Activated T-helper 2 cell treated with anti-CD3 and anti-CD28 coated beads, Interferon-gamma antibody, Interleukin-2, Interleukin-4, amounts not matched to agents 10 μg/mL and 5 μg/mL and 100 μg/mL, durations not matched to agents 14 hours and 24 hours and 36 hours (primary cell): ENCODE results near the gene KIT. TPM values are rescaled to one million over a fixed set of nuclear protein-coding genes. Genes with fewer than 3 reads are reported as not detected.
"Not testable (repeated sequence)": the region's sequence is repeated elsewhere in the genome, so short reads cannot be mapped to it uniquely, and the experiment has no call there.

ENCODE experiments used
- DNase-seq: peaks from one replicate; pipeline ENCODE4 v3.0.0; 2021; ENCODE audit warnings: low spot score
- H3K27ac Mint-ChIP-seq: one replicate; pipeline ENCODE4 v1.8.0; 2021; ENCODE audit warnings: mixed read lengths
- H3K27me3 Mint-ChIP-seq: one replicate; pipeline ENCODE4 v1.8.0; 2021; ENCODE audit warnings: low read depth, mixed read lengths
- H3K36me3 Mint-ChIP-seq: one replicate; pipeline ENCODE4 v1.8.0; 2021; ENCODE audit warnings: low read depth, mixed read lengths
- H3K4me1 Mint-ChIP-seq: one replicate; pipeline ENCODE4 v1.8.0; 2021; ENCODE audit warnings: low read depth, mixed read lengths
- H3K4me3 Mint-ChIP-seq: one replicate; pipeline ENCODE4 v1.8.0; 2021; ENCODE audit warnings: low read depth, mild to moderate bottlenecking, moderate library complexity, mixed read lengths
- H3K9me3 Mint-ChIP-seq: one replicate; pipeline ENCODE4 v1.8.0; 2021; ENCODE audit warnings: mixed read lengths
- intact Hi-C: fragments of 100-400 bp; cut with micrococcal nuclease; formaldehyde crosslinking; loops from one replicate; pipeline ENCODE4 v1.15.1; 2023
- total RNA-seq: library from RNA; stranded (reverse); gene quantifications from 2 replicates; pipeline ENCODE4 v1.2.3, GENCODE V29; 2022

KIT gene
- total RNA-seq: 0.28 and 0.55 TPM in 2 replicates

DNA sequence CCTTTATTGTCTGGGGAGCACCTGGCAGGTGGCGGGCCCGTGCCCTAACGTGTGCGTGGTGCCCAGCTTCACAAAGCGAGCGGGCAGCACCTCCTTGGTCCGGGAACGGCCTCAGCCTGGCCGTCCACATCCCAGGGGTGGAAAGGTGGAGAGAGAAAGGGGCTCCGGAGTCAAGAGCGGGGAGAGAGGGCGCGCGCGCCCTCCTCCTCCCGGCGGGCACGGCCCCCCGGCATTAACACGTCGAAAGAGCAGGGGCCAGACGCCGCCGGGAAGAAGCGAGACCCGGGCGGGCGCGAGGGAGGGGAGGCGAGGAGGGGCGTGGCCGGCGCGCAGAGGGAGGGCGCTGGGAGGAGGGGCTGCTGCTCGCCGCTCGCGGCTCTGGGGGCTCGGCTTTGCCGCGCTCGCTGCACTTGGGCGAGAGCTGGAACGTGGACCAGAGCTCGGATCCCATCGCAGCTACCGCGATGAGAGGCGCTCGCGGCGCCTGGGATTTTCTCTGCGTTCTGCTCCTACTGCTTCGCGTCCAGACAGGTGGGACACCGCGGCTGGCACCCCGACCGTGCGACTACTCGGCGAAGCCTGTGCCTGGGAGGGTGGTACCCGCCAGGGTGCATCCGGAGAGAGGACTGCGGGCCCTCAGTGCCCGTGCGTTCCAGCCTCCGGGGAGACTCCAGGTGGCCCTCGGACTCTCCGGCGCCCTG, at the start of gene KIT:
Gene KIT (plus strand): TSS at position 407 of the 701 bp plus-strand sequence. CDS start 58 bp downstream, at position 465.
- Mint-ChIP-seq H3K27me3 (peaks cover 72% of the 10 kb centered on the region), H3K4me1 (peaks cover 8% of the 10 kb centered on the region), H3K27ac (no peak within 1 kb of the TSS), H3K9me3 (no peaks in the 10 kb centered on the region), H3K4me3 (peak within 1 kb of the TSS; percentile 74), H3K36me3 (no peaks in the 10 kb centered on the region)
- no peak for DNase-seq
- intact Hi-C loops: loop anchor here (5.0 to 10.0 kb wide), 2 partner anchors 113 to 550 kb away; no protein-coding TSS in a partner anchor

DNA sequence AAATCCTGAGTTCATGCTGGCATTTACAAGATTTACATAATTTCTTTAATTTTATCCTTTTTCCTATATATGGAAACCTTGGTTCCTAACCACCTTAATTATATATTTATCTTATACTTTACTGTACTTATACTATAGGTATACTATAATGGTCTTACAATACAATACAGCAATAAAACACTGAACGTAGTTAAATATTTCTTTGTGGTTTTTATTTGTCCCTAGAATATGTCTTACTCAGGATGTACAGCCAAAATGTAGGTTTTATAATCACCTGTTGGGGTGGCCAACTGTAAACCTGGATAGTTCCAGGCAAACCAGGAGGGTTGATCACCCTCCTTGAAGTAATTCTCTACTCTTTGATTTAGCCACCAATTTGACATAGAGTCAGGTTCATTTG, 48.4 kb upstream of the KIT start:
- no peaks in the 10 kb centered on the region for H3K9me3 Mint-ChIP-seq
- no peaks in the 10 kb centered on the region for H3K27me3 Mint-ChIP-seq
- no peak overlapping the region for H3K27ac Mint-ChIP-seq
- H3K36me3 Mint-ChIP-seq: no peaks in the 10 kb centered on the region
- intact Hi-C loops: no loop called here
- no peak for DNase-seq
- H3K4me1 Mint-ChIP-seq: no peaks in the 10 kb centered on the region
- H3K4me3 Mint-ChIP-seq: no peak overlapping the region

DNA sequence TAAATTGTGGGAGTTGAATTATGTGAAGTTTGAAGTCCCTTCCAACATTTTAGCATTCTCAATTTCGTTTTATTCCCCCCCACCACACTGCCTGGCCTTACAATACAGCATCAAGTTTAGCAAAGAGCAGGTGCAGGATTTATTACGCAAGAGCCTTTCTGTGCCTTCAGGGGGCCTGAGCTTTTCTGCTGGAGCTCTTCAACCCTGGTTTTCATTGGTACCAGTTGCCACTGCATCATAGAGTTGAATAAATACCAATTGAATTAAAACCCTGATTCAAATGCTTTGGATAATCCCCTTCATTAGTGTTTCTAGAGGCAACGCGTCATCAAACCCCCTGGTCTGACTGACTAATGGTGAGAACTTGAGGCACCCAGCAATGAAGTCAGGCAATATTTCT, 43.6 kb upstream of the KIT start:
- intact Hi-C loops: no loop called here
- no peak for DNase-seq
- Mint-ChIP-seq H3K36me3 (no peaks in the 10 kb centered on the region), H3K9me3 (no peaks in the 10 kb centered on the region), H3K27me3 (peaks cover 2% of the 10 kb centered on the region), H3K4me3 (no peak overlapping the region), H3K27ac (no peak overlapping the region), H3K4me1 (no peaks in the 10 kb centered on the region)

GRCh38 chr4:54620773-54621172, 37.0 kb upstream of the KIT start:
- Mint-ChIP-seq H3K4me3 (no peak overlapping the region), H3K9me3 (no peaks in the 10 kb centered on the region), H3K4me1 (no peaks in the 10 kb centered on the region), H3K27ac (no peak overlapping the region), H3K27me3 (peaks cover 2% of the 10 kb centered on the region), H3K36me3 (no peaks in the 10 kb centered on the region)
- intact Hi-C loops: no loop called here
- DNase-seq: no peak

DNA sequence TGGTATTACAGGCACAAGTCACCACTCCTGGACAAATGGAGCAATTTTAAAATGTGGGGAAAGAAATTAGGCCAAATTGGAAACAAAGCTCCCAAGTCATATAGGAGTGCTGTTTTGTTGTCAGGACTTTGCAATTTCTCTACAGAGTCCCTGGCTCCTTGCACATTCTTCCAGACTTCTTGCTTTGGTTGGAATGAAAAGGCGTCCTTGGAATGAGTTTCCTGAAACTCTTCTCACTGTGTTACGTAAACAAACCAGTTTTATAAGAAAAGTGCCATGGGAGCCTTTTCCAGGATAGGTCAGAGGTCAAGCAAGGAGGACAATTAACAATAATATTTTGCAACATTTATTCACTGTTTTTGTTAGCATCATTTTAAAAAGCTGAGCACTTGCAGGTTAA, 32.4 kb upstream of the KIT start:
- Mint-ChIP-seq H3K27ac (no peak overlapping the region), H3K4me1 (no peaks in the 10 kb centered on the region), H3K36me3 (no peaks in the 10 kb centered on the region), H3K4me3 (no peak overlapping the region), H3K9me3 (no peaks in the 10 kb centered on the region), H3K27me3 (peaks cover 3% of the 10 kb centered on the region)
- no peak for DNase-seq
- intact Hi-C loops: no loop called here

- Mint-ChIP-seq H3K27ac (no peak overlapping the region), H3K9me3 (no peaks in the 10 kb centered on the region), H3K36me3 (no peaks in the 10 kb centered on the region), H3K27me3 (peaks cover 3% of the 10 kb centered on the region), H3K4me3 (no peak overlapping the region), H3K4me1 (no peaks in the 10 kb centered on the region)
- intact Hi-C loops: no loop called here
- no peak for DNase-seq
Observed at GRCh38 chr4:54626113-54626512, 31.6 kb upstream of the KIT start.

GRCh38 chr4:54632537-54632936, 25.2 kb upstream of the KIT start:
- Mint-ChIP-seq H3K4me1 (no peaks in the 10 kb centered on the region), H3K36me3 (no peaks in the 10 kb centered on the region), H3K27ac (no peak overlapping the region), H3K27me3 (no peaks in the 10 kb centered on the region), H3K9me3 (no peaks in the 10 kb centered on the region), H3K4me3 (no peak overlapping the region)
- intact Hi-C loops: no loop called here
- no peak for DNase-seq

DNA sequence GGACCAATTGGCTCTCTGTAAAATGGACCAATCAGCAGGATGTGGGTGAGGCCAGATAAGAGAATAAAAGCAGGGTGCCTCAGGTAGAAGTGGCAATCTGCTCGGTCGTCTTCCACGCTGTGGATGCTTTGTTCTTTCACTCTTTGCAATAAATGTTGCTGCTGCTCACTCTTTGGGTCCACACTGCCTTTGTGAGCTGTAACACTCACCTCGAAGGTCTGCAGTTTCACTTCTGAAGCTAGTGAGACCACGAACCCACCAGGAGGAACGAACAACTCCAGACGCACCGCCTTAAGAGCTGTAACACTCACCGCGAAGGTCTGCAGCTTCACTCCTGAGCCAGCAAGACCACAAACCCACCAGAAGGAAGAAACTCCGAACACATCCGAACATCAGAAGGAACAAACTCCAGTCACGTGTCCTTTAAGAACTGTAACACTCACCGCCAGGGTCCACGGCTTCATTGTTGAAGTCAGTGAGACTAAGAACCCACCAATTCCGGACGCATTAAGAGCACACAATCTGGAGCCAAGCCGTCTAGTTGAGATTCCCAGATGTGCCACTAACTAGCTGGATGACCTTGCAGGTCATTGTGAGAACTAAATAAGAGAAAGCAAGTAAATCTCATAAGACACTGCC, 24.5 kb upstream of the KIT start:
- intact Hi-C loops, H3K4me3 Mint-ChIP-seq, DNase-seq, H3K9me3 Mint-ChIP-seq, H3K27me3 Mint-ChIP-seq, H3K36me3 Mint-ChIP-seq, H3K4me1 Mint-ChIP-seq, H3K27ac Mint-ChIP-seq: not testable (repeated sequence)

- H3K27ac Mint-ChIP-seq: no peak overlapping the region
- H3K4me1 Mint-ChIP-seq: peaks cover 2% of the 10 kb centered on the region
- no peak for DNase-seq
- H3K4me3 Mint-ChIP-seq: no peak overlapping the region
- no peaks in the 10 kb centered on the region for H3K9me3 Mint-ChIP-seq
- intact Hi-C loops: no loop called here
- peaks cover 1% of the 10 kb centered on the region for H3K27me3 Mint-ChIP-seq
- no peaks in the 10 kb centered on the region for H3K36me3 Mint-ChIP-seq
Observed at GRCh38 chr4:54635318-54635717, 22.4 kb upstream of the KIT start.

- Mint-ChIP-seq H3K36me3 (no peaks in the 10 kb centered on the region), H3K4me1 (peaks cover 6% of the 10 kb centered on the region), H3K4me3 (no peak overlapping the region), H3K27ac (no peak overlapping the region), H3K9me3 (no peaks in the 10 kb centered on the region), H3K27me3 (peaks cover 1% of the 10 kb centered on the region)
- no peak for DNase-seq
- intact Hi-C loops: no loop called here
Observed at GRCh38 chr4:54637325-54637724, 20.4 kb upstream of the KIT start.

DNA sequence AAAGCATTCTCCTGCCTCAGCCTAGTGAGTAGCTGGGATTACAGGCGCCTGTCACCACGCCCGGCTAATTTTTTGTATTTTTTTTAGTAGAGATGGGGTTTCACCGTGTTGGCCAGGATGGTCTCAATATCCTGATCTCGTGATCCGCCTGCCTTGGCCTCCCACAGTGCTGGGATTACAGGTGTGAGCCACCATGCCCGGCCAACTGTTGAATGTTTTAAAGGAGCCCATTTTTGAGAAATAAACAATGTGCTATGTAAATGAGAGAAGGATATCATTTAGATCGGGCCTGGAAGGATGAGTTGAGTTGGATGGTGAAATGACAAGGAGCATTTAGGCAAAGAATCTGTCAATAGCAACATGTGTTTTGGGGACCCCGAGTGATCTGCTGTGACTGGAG, 16.7 kb upstream of the KIT start:
- intact Hi-C loops, H3K27ac Mint-ChIP-seq, H3K4me1 Mint-ChIP-seq, H3K36me3 Mint-ChIP-seq, DNase-seq, H3K9me3 Mint-ChIP-seq, H3K4me3 Mint-ChIP-seq, H3K27me3 Mint-ChIP-seq: not testable (repeated sequence)

DNA sequence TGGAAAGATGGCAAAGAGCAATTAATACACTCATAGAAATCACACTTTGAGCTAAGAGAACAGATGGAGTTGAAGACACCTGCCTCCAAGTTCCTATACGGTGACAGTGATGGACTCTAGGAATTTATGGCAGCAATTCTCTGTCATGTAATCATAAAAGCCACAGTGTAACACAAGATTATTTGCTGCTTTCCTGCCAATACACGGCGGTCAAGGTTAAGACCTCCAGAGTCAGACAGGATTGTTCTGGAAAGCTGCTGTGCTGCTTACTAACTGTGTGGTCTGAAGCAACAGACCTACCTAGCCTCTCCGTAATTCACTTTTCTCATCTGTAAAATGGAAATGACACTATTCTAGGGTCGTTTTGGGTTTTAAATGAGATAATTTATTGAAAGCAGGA, 14.6 kb upstream of the KIT start:
- Mint-ChIP-seq H3K9me3 (no peaks in the 10 kb centered on the region), H3K27ac (no peak overlapping the region), H3K27me3 (peaks cover 4% of the 10 kb centered on the region), H3K4me1 (peaks cover 6% of the 10 kb centered on the region), H3K4me3 (no peak overlapping the region), H3K36me3 (no peaks in the 10 kb centered on the region)
- no peak for DNase-seq
- intact Hi-C loops: no loop called here

DNA sequence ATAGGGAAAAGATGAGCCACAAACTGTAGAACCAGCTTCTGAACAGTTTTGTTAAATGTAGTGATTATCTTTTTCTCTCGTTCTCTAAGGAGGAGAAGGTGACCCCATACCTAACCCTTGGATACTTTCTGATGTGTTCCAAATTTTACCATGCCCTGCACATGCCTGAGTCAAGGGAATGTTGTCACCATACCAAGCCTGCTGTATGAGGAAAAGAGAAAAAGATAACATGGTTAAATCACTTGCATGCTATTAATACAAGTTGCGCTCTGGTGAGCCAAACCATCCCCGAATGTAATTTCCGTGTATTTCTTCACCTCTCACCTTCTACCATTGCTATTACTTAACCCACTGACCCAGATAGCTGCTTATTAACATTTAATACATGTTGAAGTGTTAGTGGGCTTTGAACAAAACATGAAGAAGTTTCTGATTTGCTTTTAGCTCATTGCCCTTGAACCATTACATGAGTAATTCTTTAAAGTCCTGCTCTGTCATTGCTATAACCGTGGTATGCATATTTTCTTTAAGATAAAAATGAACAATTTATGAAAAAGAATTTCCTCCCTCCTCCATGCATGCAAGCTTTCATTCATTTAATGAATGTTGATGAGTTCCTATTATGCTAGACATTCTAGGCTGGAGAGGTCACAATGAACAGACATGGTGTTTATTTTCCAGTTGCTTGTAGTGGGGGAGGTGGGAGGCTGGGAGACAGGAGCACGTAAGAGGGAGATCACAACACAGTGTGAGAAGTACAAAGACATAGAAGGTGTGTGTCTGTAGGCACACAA, 13.6 kb upstream of the KIT start:
- Mint-ChIP-seq H3K4me1 (peaks cover 6% of the 10 kb centered on the region), H3K4me3 (no peak overlapping the region), H3K27ac (no peak overlapping the region), H3K27me3 (peaks cover 3% of the 10 kb centered on the region), H3K36me3 (no peaks in the 10 kb centered on the region), H3K9me3 (no peaks in the 10 kb centered on the region)
- no peak for DNase-seq
- intact Hi-C loops: no loop called here
